NOMO-1 treated with DMSO at 0.1 percent for 48 hours (cell line): Measurements from ENCODE around the gene RANBP6.
"Not testable (repeated sequence)": the region's sequence is repeated elsewhere in the genome, so short reads cannot be mapped to it uniquely, and the experiment has no call there.

ENCODE experiments used
- DNase-seq: peaks from one replicate; lab custom pipeline; 2025; ENCODE audit not compliant: unreplicated experiment; lab: John Stamatoyannopoulos, UW

Gene RANBP6

GRCh38 chr9:6015278-6016157, at the start of gene RANBP6:
TSS of gene RANBP6 (minus strand) at chr9:6015624. CDS start at chr9:6015607, 17 bp downstream.
- peak; percentile 67 for DNase-seq

DNA sequence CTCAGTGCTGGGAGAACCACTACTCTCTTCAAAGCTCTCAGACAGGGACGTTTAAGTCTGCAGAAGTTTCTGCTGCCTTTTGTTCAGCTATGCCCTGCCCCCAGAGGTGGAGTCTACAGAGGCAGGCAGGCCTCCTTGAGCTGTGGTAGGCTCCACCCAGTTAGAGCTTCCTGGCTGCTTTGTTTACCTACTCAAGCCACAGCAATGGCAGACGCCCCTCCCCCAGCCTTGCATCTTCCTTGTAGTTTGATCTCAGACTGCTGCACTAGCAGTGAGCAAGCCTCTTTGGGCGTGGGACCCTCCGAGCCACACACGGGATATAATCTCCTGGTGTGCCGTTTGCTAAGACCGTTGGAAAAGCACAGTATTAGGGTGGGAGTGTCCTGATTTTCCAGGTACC, 47.7 kb upstream of the RANBP6 start:
- DNase-seq: not testable (repeated sequence)

DNA sequence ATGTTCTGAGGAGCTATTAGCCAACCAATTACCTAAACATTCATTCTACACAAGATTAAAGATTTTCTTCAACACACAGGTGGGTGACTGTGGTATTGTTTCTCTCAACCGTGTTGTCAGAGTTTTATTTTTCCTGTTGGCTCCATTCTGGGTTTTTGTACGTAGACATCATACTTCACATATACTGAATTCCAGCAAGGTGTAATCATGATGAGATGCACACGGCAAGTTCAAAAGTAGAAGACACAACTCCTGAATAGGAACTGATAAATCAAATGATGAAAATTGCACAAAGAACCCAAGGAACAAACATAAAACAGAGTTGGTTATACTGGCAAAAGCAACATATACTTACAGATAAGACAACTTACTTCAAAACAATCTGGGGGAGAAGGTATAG, 40.2 kb upstream of the RANBP6 start:
- DNase-seq: no peak

DNA sequence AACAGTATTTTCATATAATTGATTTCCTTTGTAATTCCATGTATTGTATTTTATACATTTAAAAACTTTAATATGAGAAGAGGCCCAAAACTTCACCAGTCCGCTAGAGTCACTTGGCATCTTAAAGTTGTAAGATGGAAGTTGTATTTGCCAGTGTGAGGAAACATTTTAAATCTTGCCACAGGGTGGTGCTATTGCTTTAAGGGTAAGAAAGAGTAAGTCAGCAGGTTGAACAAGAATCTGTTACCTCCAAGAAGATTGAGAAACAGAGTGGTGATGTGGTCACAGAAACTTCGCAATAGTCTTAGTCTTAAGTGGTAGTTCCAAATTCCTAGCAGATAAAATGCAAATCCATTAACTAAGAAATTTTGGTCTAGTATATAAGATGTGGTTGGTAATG, 39.8 kb upstream of the RANBP6 start:
- peak; percentile 77 for DNase-seq

DNA sequence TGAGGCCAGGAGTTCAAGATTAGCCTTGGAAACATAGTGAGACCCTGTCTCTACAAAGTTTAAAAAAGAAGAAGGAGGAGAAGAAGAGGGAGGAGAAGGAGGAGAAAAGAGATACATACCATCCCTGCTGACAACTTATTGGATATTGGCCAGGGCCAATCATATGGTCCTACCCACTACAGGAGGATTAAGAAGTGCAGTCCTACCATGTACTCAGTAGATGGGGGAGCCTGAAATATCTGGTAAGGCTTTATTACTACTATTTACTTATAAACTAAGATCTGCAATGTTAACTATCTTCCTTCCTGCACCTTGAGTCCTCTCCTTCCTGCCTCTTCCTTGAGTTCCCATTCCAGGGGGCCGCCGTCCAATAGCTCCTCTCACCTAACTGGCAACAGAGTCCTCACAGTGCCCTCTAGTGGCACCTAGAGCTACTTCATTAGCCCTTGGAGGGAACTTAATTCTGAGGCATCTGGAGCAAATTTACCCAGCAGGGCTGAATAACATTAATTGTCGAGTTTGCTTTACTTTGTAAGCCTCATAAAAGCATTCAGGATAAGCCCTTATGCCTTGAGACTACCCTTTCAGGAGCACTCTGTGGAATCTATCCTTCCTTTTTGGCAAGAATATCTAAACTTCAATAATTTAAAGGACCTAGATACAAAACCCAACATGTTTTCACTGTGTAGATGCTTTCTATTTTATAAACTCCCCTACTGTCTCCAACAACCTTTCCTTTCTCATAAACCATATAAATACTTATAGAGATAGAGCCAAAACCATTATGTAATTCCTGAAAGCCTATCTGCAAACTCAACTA, 39.1 kb upstream of the RANBP6 start:
- DNase-seq: peak; percentile 1

DNA sequence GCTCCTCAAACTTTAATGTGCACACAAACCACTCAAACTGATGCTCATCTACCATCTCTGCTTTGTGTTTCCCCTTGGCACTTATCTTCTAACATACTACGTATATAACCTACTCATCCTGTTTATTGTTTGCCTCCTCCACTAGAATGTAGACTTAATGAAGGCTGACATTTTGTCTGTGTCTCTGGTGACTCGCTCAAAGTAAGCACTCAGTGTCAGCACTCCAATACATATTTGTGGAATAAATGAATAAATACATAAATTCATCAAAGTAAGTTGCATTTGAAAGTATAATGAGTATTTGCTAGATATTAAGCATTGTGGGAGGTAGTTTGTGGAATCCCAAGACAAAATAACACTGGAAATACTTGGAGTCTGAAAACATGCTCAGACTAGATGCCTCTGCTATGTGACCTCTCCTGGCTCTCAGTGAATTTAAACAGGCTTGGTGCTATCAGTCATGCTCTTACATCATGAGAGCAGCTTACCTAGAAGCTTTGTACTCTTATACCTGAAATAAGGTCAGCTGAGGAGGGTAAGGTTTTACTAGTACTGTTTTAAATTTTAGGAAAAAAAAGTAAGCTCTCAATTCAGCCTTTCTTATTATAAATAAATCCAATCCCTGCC, 37.0 kb upstream of the RANBP6 start:
- no peak for DNase-seq

DNA sequence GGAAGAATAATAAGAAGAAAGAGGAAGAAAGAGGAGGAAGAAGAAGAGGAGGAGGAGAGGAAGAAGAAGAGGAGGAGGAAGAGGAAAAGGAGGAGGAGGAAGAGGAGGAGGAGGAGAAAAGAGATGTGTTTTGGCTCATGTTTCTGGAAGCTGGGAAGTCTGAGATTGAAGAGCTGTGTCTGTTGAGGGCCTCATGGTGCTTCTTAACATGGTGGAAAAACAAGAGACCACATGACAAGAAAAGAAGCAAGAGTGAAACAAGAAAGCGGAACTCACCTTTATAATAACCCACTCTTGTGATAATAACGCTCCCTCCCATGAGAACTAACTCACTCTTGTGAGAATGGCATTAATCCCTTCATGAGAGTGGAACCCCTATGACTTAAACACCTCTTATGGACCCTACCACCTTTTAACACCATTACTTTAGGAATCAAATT, 36.1 kb upstream of the RANBP6 start:
- DNase-seq: peak; percentile 38

DNA sequence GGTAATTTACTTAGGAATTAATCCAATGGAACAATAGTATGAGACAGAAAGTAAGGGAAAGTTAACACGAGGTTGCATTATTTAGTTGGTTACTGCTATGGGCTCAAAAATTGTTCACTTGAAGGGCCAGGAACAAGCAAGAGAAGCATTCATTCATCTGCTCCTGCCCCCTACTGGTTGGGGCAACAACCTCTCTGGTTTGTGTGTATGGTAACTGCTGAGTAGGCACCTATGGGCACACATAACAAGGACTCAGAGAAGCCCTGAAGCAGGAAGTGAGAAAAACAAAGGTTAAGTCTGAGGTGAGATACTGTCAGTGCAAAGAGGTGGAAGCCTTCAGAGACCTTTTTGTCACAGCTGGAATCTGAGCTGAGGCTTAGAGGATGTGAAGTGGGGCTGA, 34.4 kb upstream of the RANBP6 start:
- peak; percentile 5 for DNase-seq

GRCh38 chr9:6048039-6048438, 32.6 kb upstream of the RANBP6 start:
- no peak for DNase-seq

DNA sequence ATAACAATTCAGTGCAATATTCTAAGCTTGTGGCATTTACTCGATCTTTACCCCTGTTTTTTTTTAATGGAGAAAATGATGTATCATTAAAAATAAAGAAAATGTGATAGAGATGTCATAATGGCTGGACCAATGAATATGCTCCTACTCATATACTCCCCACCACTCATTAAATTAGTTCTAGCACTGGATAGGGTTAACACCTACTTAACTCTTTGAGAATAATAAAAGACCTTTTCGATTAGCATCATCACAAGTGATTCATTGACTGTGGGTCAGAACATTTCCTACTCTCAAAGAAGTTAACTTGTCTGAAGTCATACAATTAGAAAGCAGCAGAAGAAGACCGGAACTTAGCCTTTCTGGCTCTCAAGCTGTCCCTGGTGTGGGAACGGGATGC, 31.6 kb upstream of the RANBP6 start:
- no peak for DNase-seq

DNA sequence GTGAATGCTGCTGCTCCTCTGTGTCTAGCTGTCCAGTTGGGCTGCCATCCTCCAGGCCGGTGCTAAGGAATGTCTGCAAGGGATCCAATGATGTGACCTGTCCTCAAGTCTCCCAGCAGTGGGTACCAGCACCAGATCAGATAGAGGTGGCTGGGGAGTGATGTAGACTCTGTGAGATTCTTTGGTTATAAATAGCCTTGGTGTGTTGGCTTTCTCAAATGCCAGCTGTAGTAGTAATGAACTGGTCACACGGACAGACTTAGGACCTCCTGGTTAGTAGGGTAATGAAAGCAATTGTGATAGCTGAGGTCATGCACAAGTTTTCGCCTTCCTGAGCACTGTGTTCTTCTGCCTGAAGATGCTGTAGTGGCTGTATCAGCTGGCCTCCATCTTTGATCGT, 29.9 kb upstream of the RANBP6 start:
- no peak for DNase-seq

DNA sequence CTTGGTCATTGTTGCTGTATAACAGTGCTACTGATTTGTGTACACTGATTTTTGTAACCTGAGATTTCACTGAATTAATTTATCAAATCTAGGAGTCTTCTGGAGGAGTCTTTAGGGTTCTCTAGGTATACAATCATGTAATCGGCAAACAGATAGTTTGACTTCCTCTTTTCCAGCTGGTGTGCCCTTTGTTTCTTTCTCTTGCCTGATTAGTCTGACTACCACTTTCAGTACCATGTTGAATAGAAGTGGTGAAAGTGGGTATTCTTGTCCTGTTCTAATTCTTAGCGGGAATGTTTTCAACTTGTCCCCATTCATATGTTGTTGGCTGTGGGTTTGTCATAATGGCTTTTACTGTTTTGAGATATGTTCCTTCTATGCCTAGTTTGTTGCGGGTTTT, 24.7 kb upstream of the RANBP6 start:
- DNase-seq: peak; percentile 13

GRCh38 chr9:6036391-6036790, 21.0 kb upstream of the RANBP6 start:
- no peak for DNase-seq

DNA sequence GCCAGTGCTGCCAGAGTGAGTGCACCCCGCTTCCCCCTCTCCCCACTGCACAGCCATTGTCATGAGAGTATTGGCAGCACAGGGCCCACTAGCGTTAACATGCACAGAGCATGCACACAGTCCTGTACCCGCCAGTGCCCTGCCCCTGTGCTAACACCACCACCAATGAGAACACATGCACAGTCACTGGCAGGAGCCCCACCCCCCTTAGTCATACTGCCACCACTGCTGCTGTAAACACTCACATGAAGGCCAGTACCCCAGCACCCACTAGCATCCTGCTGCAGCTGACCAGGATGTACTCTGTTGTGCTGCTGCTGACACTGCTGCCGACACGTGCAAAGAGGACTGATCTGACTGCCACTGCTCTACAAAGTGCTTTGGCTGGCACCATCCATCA, 19.5 kb upstream of the RANBP6 start:
- DNase-seq: no peak

DNA sequence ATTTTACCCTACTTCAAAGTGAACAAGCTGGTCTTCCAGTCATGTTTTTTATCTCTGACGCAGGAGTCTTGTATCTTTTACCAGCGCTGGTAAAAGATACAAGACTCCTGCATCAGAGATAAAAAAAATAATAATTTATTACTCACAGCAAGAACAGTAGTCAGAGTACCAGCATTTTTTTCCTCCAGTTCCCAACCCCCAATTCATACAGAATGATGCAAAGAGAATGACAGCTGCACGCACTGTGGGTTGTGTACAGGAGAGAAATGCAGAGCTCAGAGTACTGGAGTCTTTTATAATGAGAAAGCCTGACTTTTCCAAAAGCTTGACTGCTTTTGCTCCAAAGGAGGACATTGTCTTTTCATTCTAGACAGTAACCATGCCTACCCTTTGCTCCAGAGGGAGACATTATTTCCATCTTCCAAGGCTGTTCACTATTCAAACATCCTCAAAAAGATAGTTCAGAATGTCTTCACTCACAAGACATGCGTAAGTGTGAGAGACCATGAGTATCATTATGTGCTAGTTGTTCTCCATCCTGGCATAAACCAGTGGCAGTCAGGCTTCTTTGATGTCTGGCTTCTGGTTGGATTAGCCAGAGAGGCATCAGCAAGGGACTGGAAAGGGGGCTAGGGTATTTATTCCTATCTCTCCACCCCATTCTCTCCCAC, 14.3 kb upstream of the RANBP6 start:
- no peak for DNase-seq

DNA sequence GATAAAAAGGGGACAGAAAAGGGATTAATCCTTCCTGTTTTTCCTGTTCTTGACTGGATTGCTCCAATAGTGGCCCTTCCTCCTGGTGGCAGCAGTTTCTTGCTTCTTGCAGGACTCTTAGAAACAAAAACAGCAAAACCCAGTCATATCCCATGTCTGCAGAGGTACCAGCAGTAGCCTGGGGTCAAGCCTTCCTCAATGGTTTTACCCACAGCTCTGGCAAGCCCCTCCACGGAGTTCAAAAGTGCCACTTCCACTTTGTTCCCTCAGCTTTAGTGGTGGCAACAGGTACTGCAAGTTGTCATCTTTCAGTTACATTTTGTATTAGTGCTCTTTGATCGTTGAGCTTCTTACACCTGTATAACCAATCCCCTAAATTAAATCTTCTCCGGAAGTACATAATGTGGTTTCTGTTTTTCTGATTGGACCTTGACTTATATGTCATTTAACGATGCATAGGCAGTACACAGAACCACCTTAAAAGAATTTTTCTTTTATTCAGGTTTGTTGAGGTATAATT, 8.7 kb upstream of the RANBP6 start:
- peak; percentile 7 for DNase-seq

GRCh38 chr9:6016975-6017374, 1.6 kb upstream of the RANBP6 start:
- DNase-seq: not testable (repeated sequence)

GRCh38 chr9:6014670-6015270, 654 bp downstream of the RANBP6 start:
- DNase-seq: no peak

DNA sequence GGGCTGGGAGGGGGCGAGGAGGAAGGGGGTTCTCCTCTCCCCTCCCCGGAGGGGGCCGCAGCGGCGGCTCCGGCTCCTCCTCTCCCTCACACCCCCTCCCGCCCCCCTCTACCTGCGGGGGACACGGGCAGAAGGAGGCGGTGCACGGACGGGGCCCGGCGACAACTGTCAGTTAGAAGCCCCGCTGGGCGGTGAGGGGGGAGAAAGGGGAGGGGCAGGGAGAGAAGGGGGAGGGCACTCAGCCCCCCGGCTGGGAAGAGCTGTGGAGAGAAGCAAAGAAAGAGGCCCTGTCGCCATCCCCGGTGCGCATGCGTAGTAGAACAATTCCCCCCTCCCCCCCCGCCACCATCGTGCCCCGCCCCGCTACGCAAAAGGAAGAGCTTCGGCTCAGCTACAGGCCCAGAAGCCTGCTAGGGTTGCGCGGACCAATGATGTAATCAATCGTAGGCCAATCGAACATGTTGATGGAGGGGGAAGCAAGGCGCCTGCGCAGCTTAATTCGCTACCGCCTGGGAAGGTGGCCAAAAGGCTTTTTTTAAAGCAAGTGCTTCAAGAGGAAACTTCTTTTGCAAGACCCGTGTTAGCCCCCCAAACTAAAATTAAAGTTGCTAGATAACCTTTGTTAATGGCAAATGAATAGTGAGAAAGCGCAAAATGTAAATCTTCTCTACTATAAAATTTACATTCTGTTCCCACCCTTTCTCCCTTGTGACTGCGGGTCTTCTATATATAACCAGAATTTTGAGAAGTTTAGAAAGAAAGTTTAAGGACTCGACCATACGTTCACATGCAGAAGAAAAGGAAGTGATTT, 7.0 kb downstream of the RANBP6 start:
- peak; percentile 82 for DNase-seq

- DNase-seq: no peak
Measured at GRCh38 chr9:6007770-6008168, 7.7 kb downstream of the RANBP6 start.
